Fibroblast of peridontal ligament (primary cell): Measurements from ENCODE around the gene SLC25A10.

ENCODE experiments used
- DNase-seq: peaks from one replicate; pipeline ENCODE4 v3.0.0-alpha.2; 2010; ENCODE audit errors: extremely low read depth

The SLC25A10 gene

DNA sequence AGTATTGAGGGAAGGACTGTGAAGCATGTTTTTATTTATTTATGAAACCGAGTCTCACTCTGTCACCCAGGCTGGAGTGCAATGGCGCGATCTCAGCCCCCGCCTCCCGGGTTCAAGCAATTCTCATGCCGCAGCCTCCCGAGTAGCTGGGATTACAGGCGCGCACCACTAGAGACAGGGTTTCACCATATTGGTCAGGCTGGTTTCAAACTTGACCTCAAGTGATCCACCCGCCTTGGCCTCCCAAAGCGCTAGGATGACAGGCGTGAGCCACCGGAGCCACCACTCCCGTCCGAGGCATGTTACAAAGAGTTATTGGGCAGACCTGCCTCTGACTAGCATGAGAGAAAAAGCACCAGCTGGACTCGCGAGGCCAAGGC is 5.9 kb upstream of the SLC25A10 start:
- no peak for DNase-seq

DNA sequence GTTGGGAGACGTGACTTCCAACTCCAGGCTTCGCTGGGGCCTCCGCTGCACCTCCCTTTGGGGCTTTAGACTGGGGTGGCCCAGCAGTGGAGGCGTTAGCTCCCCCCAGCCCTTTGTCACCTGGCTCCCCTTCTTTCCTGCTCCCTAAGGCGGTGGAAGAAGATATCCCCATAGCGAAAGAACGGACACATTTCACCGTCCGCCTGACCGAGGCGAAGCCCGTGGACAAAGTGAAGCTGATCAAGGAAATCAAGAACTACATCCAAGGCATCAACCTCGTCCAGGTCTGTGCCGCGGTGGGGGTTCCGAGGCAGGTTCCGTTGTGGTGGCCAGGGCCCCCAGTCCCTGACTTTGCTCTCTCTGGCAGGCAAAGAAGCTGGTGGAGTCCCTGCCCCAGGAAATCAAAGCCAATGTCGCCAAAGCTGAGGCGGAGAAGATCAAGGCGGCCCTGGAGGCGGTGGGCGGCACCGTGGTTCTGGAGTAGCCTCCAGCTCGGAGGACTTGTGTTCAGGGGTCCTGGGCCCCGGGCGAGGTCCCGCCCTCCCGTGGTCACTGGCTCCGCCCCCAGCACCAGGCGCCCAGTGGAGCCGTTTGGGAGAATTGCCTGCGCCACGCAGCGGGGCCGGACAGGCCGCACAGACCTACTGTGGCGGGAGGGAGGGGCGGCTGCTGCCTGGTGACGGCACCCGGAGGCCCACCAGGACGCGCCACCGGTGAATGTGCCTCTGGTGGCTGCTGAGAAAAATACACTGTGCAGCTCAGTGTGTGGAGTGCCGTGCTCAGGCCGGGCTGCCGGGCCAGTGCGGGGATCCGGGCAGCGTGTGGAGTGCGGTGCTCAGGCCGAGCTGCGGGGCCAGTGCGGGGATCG is 5.1 kb upstream of the SLC25A10 start:
- no peak for DNase-seq

DNA sequence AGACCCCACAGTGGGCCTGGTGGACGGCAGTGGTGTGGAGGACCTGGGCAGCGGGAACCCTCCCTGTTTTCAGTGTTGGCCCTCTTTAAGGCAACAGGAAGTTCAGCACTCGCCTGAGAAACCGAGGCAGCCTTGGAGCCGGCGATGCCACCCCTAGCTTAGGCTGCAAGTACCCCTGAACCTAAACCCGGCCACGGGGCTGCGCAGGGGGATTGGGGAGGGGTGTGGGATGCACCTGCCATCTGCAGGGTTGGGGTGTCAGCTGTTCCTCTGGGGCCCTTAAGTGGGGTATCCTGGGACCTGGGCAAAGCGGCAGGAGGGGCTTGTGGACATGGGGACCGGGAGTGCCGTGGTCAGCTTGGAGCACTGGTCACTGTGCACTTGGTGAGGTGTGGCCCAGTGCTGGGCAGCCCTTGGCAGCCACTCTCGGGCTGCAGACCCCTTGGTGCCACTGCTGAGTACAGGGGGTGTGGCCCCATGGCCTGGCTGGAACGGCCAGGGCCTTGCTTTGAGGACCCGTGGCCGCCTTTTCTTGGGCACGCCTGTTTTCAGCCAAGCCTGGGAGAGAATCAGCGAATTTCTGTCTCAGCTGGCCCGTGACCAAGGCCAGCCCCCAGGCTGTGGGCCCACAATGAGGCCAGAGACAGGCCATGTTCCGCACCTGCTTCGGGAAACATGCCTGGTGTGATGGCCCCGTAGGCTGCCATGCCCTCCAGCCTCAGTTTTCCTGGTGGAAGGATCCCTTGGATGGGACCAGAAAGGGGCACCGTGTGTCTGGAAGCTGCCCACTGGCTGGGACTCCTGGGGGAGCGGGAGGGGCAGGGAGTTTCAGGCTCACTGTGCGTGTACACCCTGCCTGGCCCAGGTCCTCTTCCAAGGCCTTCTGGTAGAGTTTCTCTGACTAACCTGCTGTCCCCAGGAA is 4.1 kb upstream of the SLC25A10 start:
- DNase-seq: no peak

DNA sequence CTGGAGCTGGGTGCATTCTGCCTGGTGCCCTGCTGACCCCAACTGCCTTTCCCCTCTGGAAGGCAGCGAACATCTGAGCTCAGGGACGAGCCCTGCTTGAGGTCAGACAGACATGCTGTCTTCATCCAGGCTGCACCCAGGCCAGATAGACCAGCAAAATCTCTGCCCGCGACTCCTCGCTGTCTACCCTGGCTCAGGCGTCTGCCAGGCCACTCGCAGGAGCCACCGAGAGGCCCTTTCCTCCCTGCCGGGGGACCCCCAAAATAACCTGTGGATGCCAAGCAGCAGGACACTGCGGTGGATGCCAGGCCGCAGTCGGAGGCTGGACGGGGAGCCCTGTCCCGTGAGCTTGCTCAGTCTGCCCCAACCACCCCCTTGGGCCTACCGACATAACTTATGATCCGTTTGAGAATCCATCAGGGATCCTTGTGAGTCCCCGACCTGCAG is 3.3 kb upstream of the SLC25A10 start:
- DNase-seq: no peak

DNA sequence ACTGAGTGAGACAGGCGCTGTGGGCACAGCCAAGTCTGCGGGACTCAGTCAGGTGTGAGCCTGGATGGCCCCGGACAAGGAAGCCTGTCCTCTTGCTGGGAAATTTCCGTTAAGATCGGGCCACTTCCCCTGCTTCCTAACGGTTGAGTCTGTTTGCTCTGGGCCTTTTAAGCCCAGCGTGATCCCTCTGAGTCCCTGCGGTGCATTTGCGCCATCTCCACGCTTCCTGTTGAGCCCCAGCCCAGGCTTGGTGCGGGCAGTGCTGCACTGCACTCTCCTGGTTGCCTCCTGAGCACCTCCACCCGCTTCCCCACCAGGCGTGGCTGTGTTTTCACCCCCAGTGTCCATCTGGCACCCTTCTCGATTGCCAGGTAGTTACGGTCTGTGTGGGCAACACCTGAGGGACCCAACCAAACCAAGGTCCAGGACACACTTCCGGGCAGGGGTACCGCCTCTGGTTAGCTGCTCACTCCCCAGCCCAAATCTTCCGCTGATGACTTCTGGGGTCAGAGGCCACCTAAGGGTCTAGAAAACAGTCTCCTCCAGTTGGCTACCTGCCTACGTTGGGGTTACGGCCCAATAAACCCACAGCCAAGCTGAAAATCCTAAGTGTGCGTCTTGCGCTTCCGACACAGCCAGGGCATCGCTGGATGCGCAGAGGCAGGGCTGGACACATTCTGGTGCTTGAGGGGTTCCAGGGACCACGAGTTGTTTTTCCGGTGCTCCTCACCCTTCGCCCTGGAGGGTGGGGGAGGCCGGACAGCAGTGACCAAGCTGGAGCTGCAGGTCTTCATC is 1.4 kb upstream of the SLC25A10 start:
- no peak for DNase-seq

DNA sequence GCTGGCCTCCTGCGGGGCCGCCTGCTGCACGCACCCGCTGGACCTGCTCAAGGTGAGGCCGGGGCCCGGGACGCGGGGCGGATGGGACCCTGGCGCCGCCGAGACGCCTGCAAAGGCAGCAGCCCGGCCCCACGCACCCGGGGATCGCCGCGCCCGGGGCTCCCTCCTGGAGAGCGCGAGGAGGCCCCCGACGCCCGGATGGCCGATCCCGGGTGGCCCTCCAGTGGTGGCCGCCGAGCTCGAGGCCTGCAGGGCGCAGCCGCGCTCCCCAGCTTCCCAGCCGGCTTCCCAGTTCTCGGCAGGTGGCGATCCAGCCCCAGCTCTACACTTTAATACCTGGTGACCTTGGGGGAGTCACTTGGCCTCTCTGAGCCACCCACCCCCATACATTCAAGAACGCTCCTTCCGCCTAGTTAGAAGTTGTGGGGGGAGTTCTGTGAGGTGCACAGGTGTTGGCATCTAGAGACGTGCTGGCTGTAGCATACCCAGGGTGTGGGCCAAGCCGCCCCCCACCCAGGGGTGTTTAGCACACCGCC is 452 bp downstream of the SLC25A10 start:
- no peak for DNase-seq

DNA sequence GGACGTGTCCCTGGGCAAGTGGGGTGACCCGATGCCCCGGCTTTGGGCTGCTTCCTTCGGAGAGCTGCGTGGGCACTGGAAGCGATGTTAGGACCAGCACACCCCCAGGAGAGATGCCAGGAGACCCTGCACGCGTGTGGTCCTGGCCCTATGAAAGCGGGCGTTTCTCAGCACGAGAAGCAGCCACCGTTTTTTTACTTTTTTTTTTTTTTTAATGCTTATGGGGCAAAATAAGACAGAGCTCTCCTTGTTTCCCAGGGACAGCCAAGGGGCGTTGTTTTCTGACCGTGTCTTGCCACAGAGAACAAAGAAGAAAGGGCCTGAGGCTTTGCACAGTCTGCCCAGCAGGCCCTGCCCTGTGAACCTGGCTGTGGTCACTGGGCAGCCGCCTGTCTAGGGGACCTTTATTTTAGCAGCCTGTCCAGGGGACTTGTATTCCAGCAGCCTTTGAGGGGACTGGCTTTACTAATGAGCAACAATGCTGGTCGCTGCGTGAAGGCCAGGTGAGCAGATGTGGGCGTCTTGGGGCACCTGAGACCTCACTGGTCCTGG is 996 bp downstream of the SLC25A10 start:
- no peak for DNase-seq

DNA sequence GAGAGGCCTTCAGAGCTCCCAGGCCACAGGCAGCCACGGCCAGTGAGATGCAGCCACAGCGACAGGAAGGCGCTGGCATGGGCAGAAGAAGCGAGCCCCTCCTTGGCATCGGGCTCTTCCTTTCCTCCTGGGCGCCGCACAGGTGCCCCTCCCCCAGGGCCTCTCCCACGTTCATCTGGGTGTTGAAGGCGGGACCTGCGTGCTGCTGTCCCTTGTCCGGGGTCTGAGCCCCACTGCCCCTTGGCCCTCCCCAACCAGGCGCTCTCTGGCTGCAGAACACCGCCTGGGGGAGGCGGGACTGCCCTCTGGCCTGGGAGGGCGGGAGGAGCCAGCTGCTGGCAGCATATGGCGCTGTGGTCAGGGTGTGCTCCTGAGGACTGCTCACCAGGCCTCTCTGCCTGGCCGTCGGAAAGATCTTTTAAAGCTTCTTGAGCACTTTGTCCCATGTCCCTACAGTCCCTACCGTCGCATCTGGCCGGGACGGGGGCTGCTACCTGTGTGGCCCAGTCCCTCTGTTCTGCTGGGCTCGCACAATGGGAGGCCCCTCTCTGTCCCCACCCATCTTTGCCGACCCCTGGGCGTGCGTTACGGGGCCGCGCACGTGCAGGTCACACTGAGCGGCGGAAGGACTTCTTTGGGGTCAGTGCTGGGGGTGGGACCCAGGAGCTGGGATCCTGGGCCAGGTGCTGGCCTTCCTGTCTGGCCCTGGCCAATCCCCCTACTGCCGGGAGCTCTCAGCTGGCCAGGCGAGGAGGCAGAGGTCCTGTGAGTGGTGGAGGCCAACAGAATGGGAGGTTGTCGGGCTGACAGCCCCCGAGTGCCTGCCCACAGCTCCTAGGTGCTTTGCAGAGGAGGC is 1.7 kb downstream of the SLC25A10 start:
- no peak for DNase-seq

DNA sequence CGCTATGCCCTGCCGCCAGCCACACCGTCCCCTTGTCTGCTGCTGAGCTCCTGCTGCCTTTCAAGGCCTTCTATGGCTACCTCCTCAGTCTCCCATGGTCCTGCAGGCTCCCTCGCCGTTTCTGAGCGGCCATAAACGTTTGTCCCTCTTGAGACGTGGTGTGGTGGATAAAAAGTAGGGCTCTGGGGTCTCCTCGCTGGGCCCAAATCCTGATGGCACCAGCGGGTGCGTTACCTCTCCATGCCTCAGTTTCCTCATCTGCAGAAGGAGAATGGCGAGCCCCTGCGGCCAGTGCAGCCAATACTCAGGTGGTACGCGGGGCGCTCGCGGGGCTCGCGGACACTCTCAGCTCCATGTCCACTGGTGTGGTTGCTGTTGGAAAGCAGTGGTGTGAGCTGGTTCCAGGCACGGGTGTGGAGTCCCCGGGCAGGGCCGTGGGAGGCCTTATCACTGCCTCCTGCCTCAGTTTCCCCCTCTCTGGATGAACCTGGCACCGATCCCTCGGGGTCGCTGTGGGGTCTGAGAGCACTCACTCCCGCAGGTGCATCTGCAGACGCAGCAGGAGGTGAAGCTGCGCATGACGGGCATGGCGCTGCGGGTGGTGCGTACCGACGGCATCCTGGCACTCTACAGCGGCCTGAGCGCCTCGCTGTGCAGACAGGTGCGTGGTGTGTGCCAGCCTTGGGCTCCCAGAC is 2.5 kb downstream of the SLC25A10 start:
- no peak for DNase-seq

DNA sequence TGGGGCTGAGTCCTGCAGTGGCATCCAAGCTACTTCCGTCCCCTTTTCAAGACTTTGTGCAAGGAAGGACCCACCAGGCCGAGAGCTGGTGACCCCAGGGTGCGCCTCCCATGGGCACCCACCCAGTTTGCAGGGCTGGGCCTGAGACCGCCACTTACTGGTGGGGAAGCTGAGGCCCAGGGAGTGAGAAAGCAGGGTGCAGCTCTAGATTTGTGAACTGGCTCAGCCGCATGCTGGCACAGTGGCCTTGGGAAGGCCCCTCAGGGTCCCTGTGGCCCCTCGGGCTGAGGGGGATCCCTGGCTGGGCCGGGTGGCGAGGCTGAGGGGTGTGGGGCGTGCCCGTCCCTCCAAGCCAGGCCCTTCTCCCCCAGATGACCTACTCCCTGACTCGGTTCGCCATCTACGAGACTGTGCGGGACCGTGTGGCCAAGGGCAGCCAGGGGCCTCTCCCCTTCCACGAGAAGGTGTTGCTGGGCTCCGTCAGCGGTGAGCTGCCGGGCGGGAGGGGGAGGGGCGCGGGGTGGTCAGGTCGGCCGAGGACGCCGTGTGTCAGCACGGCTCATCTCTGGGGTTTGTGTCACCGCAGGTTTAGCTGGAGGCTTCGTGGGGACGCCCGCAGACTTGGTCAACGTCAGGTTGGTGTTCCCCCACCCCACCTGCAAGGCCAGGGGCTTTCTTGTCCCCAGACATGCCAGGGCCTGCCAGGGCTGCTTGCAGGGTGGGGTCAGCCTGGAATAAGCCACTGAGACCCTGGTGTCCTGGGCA is 3.2 kb downstream of the SLC25A10 start:
- DNase-seq: no peak

DNA sequence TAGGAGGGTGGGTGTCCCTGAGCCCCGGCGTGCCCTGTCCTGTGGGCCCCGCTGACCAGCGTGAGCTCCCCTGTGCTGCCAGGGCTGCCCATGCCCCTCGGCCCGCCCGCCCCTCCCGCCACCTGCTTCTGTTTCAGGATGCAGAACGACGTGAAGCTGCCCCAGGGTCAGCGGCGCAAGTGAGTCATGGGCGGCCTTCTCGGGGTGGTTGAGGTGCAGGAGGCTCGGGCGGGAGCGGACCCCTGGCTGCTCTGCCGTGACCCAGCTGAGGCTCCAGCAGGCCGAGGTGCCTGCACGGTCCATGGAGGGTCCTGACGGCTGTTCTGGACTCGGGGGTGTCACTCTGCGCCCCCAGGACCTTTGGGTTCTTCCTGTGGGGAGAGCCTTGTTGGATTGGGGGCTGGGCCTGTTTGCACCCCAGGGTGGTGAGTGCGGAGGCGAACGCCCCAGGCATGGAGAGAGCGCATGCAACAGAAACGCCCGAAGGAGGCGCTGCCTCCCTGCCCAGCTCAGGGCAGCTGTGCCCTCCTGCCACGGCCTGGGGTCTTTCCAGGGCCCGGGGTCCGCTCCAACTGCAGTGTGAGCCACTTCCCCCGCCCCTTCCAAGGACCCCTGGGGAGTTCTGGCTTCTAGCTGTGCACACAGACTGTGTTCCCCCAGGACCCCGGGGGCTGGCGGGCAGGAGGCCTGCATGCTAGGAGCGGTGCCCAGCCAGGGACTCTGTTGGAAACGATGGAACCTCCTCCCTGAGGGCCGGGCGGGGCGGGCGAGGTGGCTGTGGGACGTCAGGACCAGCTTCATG is 4.0 kb downstream of the SLC25A10 start:
- no peak for DNase-seq

DNA sequence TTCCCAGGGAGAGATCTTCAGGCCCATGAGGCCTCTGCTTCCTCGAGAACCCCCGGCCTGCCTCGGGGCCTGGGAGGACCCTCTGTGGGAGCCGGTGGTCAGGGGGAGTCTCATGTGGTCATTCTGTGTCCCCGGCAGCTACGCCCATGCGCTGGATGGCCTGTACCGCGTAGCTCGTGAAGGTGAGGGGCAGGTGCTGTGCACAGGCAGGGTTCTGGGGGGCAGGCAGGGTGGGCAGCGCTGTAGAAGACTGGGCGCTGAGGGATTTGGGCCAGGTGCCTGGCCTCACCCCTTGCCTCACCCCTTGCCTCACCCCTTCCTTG is 4.6 kb downstream of the SLC25A10 start:
- no peak for DNase-seq

DNA sequence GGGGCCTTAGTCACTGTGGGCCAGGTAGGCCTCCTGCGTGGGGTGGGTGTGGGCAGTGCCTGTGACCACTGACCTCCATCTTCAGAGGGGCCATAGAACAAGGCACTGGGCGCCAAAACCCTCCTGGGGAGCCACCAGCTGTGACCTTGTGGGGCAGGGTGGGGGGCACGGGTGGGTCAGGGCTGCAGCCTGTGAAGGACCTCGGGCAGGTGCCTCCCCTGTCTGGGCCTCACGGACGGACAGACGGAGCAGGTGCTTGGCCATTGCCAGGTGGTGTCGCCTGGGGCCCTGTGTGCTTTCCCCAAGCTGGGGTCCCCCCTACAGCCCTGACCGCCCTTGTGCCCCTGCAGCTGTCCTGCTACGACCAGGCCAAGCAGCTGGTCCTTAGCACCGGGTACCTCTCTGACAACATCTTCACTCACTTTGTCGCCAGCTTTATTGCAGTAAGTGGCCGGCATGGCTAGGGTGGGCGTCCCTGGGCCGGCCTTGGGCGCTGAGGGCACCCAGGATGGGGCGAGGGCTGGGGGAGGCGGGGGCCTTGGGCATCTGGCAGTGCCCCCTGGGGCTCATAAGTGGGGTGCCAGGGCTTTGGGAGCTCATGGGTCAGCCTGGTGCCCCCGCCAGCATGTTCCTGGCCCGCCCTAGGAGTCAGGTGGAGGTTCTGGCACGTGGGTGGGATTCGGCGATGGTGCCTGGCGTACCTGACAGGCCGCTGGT is 5.1 kb downstream of the SLC25A10 start:
- DNase-seq: no peak

DNA sequence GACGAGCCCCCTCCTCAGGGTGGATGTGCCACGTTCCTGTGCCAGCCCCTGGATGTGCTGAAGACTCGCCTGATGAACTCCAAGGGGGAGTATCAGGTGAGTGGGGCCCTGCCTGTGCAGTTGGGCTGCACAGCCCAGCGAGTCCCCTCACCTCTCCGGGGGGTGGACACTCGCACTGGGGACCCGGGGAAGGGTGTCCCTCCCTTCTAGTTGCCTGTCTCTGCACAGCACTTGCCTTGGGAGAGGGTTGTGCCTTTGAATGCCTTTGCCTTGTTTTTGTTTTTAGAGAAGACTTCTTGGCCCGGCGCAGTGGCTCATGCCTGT is 5.6 kb downstream of the SLC25A10 start:
- DNase-seq: no peak

DNA sequence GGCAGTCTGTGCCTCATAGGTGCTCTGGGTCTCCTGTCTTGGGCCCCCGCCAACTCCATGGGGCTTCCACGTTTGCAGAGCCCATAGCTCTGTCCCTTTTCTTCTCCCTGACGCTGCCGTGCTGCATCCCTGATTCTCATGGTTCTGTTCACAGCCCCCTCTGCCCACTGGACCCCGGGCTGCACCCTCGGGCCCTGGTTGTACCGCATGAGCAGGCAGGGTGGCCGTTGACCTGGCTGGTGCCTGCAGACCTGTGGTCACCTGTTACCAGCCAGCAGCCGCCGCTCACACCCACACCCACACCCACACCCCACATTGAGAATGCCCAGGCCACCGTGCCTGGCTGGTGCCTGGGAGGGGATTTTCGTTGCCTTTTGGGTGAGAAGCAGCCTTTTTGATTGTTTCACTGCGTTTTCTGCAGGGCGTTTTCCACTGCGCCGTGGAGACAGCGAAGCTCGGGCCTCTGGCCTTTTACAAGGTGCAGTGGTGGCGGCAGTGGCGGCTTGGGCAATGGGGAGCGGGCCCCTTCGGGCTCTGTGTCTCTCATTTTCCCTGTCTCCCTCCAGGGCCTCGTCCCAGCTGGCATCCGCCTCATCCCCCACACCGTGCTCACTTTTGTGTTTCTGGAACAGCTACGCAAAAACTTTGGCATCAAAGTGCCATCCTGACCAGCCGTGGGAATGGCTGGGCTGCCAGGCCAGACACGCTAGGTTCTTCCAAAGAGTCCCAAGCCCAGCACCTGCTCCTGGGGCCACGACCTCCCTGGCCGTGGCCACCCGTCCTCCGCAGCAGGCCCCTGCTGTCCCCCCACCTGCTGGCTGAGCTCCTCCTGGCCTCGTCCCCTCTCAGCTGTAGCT is 7.6 kb downstream of the SLC25A10 start:
- DNase-seq: no peak

DNA sequence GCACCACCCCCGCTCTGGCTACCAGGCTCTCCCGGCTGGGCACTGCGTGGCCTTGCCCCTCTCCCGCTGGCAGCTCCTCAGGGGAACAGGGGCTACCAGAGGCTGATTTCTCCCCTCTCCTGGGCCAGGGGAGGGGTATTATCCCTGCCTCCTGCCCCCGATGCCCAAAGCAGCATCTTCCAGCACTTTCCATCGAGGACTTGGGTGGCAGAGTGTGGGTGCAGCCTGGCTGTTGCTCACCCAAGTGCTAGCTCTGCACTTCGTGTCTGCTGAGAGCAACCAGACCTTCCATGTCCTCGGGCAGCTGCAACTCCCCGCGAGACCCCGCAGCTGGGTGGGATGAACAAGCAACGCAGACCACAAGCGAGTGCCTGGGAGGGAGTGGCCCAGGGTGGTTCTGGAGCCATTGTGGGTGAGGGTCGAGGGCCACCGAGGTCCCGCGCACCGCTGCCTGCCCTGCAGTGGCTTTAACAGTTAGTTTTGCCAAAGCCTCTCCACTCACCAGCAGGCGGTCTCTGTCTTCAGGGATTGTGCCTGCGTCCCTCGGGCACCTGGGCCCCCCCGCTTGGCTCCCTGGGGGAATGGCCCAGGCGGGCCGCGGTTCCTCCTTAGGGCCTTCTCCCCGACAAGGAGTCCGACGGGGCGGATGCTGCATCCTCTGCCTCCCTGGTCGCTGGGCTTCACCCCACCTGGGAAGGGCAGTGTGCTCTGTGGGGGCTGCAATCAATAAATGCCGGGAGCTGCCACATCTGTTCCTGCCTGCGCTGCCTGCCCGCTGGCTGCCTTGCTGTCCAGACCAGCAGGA is 8.4 kb downstream of the SLC25A10 start:
- DNase-seq: no peak
